Endothelial cell of umbilical vein (primary cell): ENCODE measurements around the gene MED26. TPM values are rescaled to one million over a fixed set of nuclear protein-coding genes. Genes with fewer than 3 reads are reported as not detected.

ENCODE experiments used
- BruUV-seq: library from RNA; stranded (reverse); fragments of 400-500 nt; replicated peaks from 2 replicates; lab custom pipeline; 2021; lab: Mats Ljungman, UMichigan
- CTCF ChIA-PET: fragments of 300-600, 350-600 bp; sonication (Branson Sonifier 250); formaldehyde crosslinking; loops from one replicate; lab custom pipeline; 2021; ENCODE audit warnings: antibody characterized with exemption, inconsistent platforms; lab: Charles Lee
- POLR2A ChIA-PET: fragments of 300-600, 350-600 bp; sonication (Branson Sonifier 250); formaldehyde crosslinking; loops from one replicate; lab custom pipeline; 2021; ENCODE audit warnings: antibody characterized with exemption, inconsistent platforms; lab: Charles Lee
- DNase-seq: peaks from one replicate; pipeline ENCODE4 v3.0.0-alpha.2; 2011; ENCODE audit warnings: low read depth, low spot score
- FAIRE-seq: peaks from 2 replicates; lab custom pipeline; 2011; peaks lifted over from hg19 to GRCh38; lab: Jason Lieb, UNC
- H2AFZ ChIP-seq: 2 replicates; pipeline ENCODE4 v1.6.0; 2012; ENCODE audit warnings: low read depth, low read length, control low read depth, inconsistent platforms
- H3K27ac ChIP-seq: 2 replicates; pipeline ENCODE4 v1.5.1; 2011; ENCODE audit warnings: low read depth, mild to moderate bottlenecking, control low read depth, low read length, moderate library complexity; ENCODE audit not compliant: insufficient read depth
- H3K27me3 ChIP-seq, 2 experiments: 2 replicates each; pipeline versions ENCODE4 v1.6.0 to v1.6.1; 2011; ENCODE audit warnings: low read length in 2 of 2, mixed read lengths in 1 of 2; ENCODE audit not compliant: control insufficient read depth in 2 of 2, insufficient read depth in 2 of 2
- H3K36me3 ChIP-seq, 2 experiments: 2 replicates in 1 of 2; 3 replicates in 1 of 2; pipeline ENCODE4 v1.5.1; 2011; ENCODE audit warnings: low read length in 2 of 2, mild to moderate bottlenecking in 1 of 2, moderate library complexity in 1 of 2; ENCODE audit not compliant: control insufficient read depth in 2 of 2, insufficient read depth in 2 of 2; ENCODE audit errors: extremely low read depth in 1 of 2
- H3K4me1 ChIP-seq: 3 replicates; pipeline ENCODE4 v1.5.1; 2011; ENCODE audit warnings: mild to moderate bottlenecking, low read length; ENCODE audit not compliant: control insufficient read depth, insufficient read depth; ENCODE audit errors: extremely low read depth
- H3K4me2 ChIP-seq: 2 replicates; pipeline ENCODE4 v1.6.1; 2011; ENCODE audit warnings: low read length, control low read depth, mixed read lengths; ENCODE audit not compliant: insufficient read depth
- H3K4me3 ChIP-seq, 3 experiments: fragments of 200-600 bp in 1 of 3; sonication (generic), shearing (Covaris generic) in 1 of 3; replicated peaks in 1 of 3; 2 replicates each; pipeline ENCODE4 v1.5.1; 2011 to 2016; ENCODE audit warnings: control low read depth in 3 of 3, low read length in 3 of 3, mild to moderate bottlenecking in 2 of 3, inconsistent platforms in 1 of 3, low read depth in 1 of 3, moderate library complexity in 1 of 3; ENCODE audit not compliant: insufficient read depth in 1 of 3
- H3K79me2 ChIP-seq: 2 replicates; pipeline ENCODE4 v1.6.0; 2012; ENCODE audit warnings: low read length, inconsistent platforms; ENCODE audit not compliant: control insufficient read depth, insufficient read depth
- H3K9ac ChIP-seq: replicated peaks from 2 replicates; pipeline ENCODE3; 2011; ENCODE audit warnings: low read length, control low read depth; ENCODE audit not compliant: insufficient read depth; ENCODE audit errors: extremely low read depth
- H3K9me1 ChIP-seq: replicated peaks from 3 replicates; pipeline ENCODE4 v1.6.0; 2011; ENCODE audit warnings: mild to moderate bottlenecking, low read length; ENCODE audit not compliant: control insufficient read depth, insufficient read depth; ENCODE audit errors: extremely low read depth
- H3K9me3 ChIP-seq: replicated peaks from 2 replicates; pipeline ENCODE4 v1.5.1; 2012; ENCODE audit warnings: low read length, inconsistent platforms; ENCODE audit not compliant: control insufficient read depth, insufficient read depth
- H4K20me1 ChIP-seq: replicated peaks from 2 replicates; pipeline ENCODE3; 2011; ENCODE audit warnings: mild to moderate bottlenecking, low read length; ENCODE audit not compliant: control insufficient read depth, insufficient read depth; ENCODE audit errors: extremely low read depth
- CTCF ChIP-seq, 2 donors: IDR thresholded peaks; 1 replicate in 1 of 2; 2 replicates in 1 of 2; pipeline ENCODE4 v1.5.1; 2011; ENCODE audit warnings: low read length in 2 of 2, mild to moderate bottlenecking in 2 of 2, moderate library complexity in 2 of 2, control low read depth in 1 of 2, inconsistent platforms in 1 of 2, low read depth in 1 of 2; ENCODE audit not compliant: insufficient read depth in 1 of 2; ENCODE audit errors: extremely low read depth in 1 of 2
- EZH2 ChIP-seq: IDR thresholded peaks from 2 replicates; pipeline ENCODE4 v1.6.1; 2012; ENCODE audit warnings: borderline replicate concordance, low read depth, mild to moderate bottlenecking, moderate library complexity, low read length, inconsistent platforms; ENCODE audit not compliant: severe bottlenecking
- FOS ChIP-seq: IDR thresholded peaks from 2 replicates; pipeline ENCODE4 v1.6.1; 2011; ENCODE audit warnings: mild to moderate bottlenecking, low read length, moderate library complexity, borderline replicate concordance; ENCODE audit not compliant: insufficient read depth
- GATA2 ChIP-seq: IDR thresholded peaks from 2 replicates; pipeline ENCODE4 v1.7.0; 2011; ENCODE audit warnings: low read depth, mild to moderate bottlenecking, moderate library complexity, mixed read lengths, low read length; ENCODE audit not compliant: insufficient read length, insufficient read depth
- JUN ChIP-seq: IDR thresholded peaks from 2 replicates; pipeline ENCODE4 v1.6.1; 2011; ENCODE audit warnings: borderline replicate concordance, low read depth; ENCODE audit not compliant: insufficient read length, insufficient read depth
- MYC ChIP-seq: IDR thresholded peaks from one replicate; pipeline ENCODE4 v1.6.1; 2011; ENCODE audit warnings: mild to moderate bottlenecking, low read depth, low read length
- POLR2A ChIP-seq: IDR thresholded peaks from 2 replicates; pipeline ENCODE4 v1.6.1; 2012; ENCODE audit warnings: low read depth, mild to moderate bottlenecking, control low read depth, low read length
- POLR2AphosphoS5 ChIP-seq: IDR thresholded peaks from 2 replicates; pipeline ENCODE4 v1.6.1; 2012; ENCODE audit warnings: low read depth, mild to moderate bottlenecking, control low read depth, low read length, moderate library complexity; ENCODE audit not compliant: insufficient read depth
- dilution Hi-C: fragments of 300-500 bp; cut with MboI; formaldehyde crosslinking; loops from one replicate; pipeline ENCODE4 v1.15.0; 2019; ENCODE audit warnings: low sequenced_read_pairs; ENCODE audit not compliant: extremely low pct_ligation_motif_present
- intact Hi-C: fragments of 100-400 bp; cut with micrococcal nuclease; formaldehyde crosslinking; loops from one replicate; pipeline ENCODE4 v1.10.0; 2022
- polyA plus RNA-seq, 4 experiments: library from polyadenylated mRNA; depleted of rRNA in 3 of 4; stranded (reverse) in 3 of 4; unstranded in 1 of 4; fragments of >200 nt; gene quantifications; 2 replicates each; pipeline versions ENCODE4 v1.2.1 to v1.2.3, GENCODE V29; 2011 to 2012; ENCODE audit warnings: missing spikeins in 1 of 4
- total RNA-seq: library from RNA; stranded (reverse); gene quantifications from 2 replicates; pipeline ENCODE4 v1.2.3, GENCODE V29; 2021
- TF ChIP-seq, protein P1 (sequence below): IDR thresholded peaks from 2 replicates; pipeline ENCODE4 v1.6.1; 2011; ENCODE audit not compliant: insufficient read depth, insufficient read length

The MED26 gene
- total and polyA plus RNA-seq, 2 donors (not counting 3 experiments of a cell fraction or from before 2014, with no cell fraction given), result 5.6 to 13.4 TPM

DNA sequence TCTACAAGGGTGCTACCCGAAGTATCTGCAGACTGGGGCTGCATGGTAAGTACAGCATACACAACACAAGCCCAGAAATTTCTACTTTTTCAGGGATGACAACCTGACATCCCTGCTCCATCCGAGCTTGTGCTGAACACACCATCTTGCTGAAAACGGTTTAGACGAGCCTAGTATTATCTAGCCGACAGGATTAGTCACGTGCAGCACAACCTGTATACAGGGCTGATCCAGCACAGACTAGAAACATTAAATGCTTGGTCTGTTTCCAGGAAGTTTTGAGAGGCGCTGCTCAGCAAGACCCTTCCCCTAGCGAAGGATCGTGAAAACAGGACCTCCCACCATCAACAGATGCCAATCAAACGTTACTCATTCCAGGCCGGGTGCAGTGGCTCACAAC, 27.7 kb upstream of the MED26 start:
- ChIA-PET POLR2A (no interaction called here), CTCF (no interaction called here)
- no TSS peak for BruUV-seq
- Histone ChIP-seq H3K79me2 (peaks cover 27% of the 10 kb centered on the region), H3K4me1 (peaks cover 11% of the 10 kb centered on the region), H3K36me3 (peaks cover 13 to 29% of the 10 kb centered on the region in 2 experiments), H3K4me2 (no peak overlapping the region), H3K27me3 (no peaks in the 10 kb centered on the region), H3K9me3 (no peaks in the 10 kb centered on the region), H3K9ac (no peak overlapping the region), H3K4me3 (no peak overlapping the region), H4K20me1 (peaks cover 2% of the 10 kb centered on the region), H3K9me1 (no peaks in the 10 kb centered on the region), H3K27ac (no peak overlapping the region), H2AFZ (no peak overlapping the region)
- dilution Hi-C loops (no loop called here), intact Hi-C loops (no loop called here)
- DNase-seq (no peak), FAIRE-seq (no peak)
- TF ChIP-seq JUN (no peak), EZH2 (no peak), FOS (no peak), CTCF (IDR thresholded peaks at IDR 0.05; ENCODE audit: extremely low read depth in 1 of 2, insufficient read depth in 1 of 2, low read depth in 1 of 2, low read length in 2 of 2) (no peak), MYC (no peak), POLR2A (no peak), POLR2AphosphoS5 (no peak), GATA2 (no peak)
- TF ChIP-seq, protein P1, sequence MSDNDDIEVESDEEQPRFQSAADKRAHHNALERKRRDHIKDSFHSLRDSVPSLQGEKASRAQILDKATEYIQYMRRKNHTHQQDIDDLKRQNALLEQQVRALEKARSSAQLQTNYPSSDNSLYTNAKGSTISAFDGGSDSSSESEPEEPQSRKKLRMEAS, result no peak
